Islet precursor cell (in vitro differentiated cells): ENCODE data around the gene KIAA0513.

Source experiments
- DNase-seq: peaks from one replicate; pipeline ENCODE4 v3.0.0-alpha.2; 2018

KIAA0513 gene

GRCh38 chr16:85123891-85124635 is 96.5 kb downstream of the KIAA0513 start:
- peak; percentile 88 for DNase-seq

DNA sequence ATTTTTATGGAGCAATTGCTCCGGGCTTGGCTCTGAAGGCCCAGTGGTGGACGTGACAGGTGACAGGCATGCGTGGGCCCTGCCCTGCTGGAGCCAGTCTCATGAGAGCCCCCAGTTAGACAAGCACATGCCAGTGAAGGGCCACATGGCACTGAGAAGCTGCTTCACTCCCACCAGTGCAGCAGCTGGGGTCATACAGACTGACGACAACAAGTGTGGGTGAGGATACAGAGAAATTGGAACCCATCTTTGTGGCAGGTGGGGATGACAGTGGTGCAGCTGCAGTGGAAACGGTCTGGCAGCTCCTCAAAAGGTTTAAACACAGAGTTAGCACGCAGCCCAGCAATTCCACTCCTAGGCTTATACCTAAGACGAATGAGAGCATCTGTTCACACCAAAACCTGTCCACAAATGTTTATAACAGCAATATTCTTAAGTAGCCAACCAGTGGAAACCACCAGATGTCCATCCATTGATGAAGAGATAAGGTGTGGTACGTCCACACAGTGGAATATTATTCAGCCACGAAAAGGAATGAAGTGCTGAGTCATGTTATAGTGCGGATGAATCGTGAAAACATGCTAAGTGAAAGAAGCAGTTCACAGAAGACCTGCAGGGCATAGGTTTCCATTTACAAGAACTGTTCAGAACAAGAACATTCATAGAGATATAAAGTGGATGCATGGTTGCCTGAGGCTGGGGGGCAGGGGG is 97.2 kb downstream of the KIAA0513 start:
- no peak for DNase-seq

DNA sequence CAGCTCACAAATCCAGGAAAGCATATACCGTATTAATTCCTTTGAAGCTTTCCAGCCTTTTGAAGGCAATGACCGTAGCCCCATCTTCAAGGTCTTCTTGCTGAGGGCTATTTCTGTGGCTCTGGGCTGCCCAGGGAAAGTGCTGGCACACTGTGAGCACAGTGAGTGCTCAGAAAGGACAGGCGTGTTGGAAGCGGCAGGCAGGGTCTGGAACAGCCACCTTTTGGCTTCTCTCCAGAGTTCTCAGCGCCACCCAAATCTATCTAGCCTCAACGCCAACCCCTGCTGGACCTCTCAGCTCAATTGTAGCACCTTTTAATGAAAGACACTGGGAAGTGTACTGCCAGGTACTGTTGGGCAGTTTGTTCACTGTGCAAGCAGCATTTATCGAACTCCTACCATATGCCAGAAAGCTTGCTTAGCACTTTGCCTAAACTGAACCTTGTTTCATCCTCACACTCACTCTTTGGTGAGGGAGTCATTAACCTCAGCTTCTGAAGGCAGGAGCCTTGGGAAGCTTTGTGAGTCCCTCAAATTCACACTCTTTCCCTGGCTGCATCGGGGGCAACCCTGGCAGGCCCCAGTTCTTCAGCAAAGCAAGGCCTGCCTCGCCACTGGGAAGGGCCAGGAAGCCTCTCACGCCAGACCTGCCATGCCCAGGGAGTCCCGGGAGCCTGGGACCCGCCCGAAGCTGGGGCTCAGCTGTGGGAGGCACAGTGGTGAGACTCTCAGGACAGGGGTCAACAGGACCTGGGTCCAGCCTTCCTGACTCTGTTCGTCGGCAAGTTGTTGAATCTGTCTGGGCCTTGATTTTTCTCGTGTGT is 98.2 kb downstream of the KIAA0513 start:
- no peak for DNase-seq

DNA sequence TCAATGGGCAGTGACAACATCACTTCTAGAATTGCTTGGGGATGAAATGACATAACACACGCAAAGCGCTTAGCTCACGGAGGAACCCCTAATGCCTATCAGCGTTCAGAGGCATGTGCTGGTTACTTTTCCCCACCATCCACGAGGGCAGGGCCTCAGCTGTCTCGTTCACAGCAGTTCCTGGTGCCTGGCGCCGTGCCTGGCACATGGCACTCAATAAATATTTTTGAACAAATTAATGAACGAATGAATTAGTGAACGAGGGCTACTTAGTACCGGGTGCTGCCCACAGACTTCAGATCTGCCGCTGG is 98.8 kb downstream of the KIAA0513 start:
- no peak for DNase-seq

GRCh38 chr16:85126705-85127378 is 99.2 kb downstream of the KIAA0513 start:
- DNase-seq = no peak

GRCh38 chr16:85127379-85127723 is 99.8 kb downstream of the KIAA0513 start:
- no peak for DNase-seq

DNA sequence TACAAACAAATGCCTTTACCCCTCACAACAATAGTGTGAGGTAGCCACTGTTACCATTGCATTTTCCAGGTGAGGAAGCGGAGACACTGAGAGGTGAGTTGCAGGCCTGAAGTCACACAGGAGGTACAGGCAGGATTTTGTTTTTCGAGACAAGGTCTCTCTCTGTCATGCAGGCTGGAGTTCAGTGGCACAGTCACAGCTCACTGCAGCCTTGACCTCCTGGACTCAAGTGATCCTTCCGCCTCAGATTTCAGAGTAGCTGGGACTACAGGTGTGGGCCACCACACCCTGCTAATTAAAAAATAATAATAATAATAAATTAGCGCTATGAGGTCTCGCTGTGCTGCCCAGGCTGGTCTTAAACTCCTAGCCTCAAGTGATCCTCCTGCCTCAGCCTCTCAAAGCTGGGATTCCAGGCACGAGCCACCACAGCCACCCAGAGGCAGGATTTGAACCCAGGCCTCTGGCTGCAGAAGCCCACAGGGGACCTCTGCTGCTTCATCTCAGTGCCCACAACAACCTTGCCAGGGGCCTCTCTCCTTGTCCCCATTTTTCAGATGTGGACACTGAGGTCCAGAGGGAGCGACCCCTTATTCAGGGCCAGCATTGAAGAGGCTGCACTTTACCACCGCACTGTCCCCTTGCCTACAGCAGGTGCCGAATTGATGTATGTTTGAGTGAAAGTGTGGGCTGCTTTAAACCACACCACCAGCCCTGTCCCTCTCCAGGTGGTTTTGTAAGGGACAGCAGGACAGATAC is 100.7 kb downstream of the KIAA0513 start:
- DNase-seq = no peak

- no peak for DNase-seq
These were observed 102.5 kb downstream of the KIAA0513 start for GRCh38 chr16:85129876-85130704.

- DNase-seq = no peak
These were observed 103.1 kb downstream of the KIAA0513 start for GRCh38 chr16:85130705-85131028.

- DNase-seq = no peak
These were observed 105.1 kb downstream of the KIAA0513 start for GRCh38 chr16:85132456-85133289.

DNA sequence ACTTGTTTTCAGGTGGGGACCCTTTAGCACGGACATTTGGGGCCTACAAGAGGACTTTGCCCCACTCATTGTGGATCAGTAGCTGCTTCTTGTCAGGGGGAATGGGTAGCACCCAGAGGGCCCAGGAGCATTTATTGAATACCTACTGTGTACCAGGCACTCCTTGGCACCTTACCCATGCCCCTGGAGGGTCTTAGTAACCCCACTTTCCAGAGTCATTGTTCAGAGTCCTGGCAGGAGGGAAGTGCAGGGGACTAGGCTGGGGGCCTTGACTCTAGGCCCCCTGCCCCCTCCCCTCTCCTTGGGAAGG is 105.7 kb downstream of the KIAA0513 start:
- DNase-seq = no peak

DNA sequence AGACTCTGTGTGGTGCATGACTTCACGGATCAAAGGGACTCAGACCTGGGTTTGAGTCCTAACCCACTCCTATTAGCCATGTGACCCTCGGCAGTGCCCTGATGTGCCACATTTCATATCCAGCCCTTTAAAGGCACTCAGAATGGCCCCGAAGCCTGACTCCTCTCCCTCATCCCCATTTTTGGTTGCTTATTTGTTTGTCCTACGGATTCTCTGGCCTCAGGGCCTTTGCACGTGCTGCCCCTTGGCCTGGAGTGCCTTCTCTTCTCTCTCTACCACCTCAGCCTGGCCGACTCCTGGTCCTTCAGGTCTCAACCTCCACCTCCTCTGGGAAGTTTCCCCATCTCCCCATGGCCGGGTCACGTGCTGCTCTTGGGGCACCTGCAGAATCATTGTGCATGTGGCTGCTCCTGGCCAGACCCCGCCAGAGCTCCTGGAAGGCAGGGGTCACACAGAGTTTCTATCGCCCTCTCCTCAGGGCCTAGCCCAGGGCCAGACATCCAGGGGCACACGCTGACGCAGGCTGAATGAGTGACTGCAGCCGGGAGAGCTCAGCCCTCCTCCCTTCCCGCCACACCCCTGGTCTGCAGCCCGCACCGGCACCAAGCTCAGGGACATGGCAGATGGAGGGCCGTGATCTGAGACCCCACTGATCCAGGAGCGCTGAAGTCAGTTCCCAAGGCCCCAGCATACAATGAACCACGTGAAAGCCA is 106.6 kb downstream of the KIAA0513 start:
- DNase-seq = no peak

DNA sequence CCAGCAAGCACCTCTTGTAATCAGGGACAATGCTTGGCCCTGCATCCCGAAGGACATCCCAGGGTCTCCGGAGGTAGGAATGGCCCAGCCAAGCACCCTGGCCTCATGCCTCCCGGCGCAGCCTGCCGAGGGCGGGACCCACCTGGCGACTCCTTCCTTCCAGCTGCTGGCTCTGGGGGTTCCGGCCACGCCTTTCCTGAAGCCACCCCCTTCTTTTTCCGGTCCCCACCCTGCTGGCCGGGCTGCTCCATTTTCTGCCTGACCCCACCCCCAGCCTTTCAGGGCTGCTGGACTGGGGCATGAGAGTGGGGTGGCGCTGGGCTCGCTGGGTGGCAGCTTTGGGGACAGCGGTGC is 107.2 kb downstream of the KIAA0513 start:
- no peak for DNase-seq

DNA sequence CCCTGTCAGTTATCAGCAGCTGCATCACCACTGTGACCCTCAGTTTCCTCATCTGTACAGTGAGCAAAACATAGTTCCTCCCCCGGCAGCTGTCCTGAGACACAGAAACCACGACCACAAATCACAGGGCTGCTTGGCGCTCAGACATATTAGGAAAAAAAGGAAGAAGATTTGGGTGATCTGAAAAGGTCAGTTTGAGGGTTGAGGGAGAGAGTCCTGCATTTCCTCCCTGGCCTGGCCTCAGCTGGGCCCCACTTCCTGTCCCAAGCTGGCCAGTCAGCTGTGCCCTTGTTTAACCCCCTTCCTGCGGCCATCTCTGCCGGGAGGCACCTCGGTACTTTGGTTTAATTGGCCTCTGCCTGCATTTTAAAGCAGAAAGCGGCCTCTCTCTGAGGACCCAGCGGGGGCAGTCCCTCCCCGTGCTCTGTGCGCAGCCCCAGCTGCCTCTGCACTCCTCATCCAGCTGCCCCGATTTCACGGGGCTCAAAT is 108.7 kb downstream of the KIAA0513 start:
- no peak for DNase-seq

GRCh38 chr16:85136702-85137322 is 109.2 kb downstream of the KIAA0513 start:
- DNase-seq = no peak

GRCh38 chr16:85137323-85138072 is 109.9 kb downstream of the KIAA0513 start:
- DNase-seq = no peak

DNA sequence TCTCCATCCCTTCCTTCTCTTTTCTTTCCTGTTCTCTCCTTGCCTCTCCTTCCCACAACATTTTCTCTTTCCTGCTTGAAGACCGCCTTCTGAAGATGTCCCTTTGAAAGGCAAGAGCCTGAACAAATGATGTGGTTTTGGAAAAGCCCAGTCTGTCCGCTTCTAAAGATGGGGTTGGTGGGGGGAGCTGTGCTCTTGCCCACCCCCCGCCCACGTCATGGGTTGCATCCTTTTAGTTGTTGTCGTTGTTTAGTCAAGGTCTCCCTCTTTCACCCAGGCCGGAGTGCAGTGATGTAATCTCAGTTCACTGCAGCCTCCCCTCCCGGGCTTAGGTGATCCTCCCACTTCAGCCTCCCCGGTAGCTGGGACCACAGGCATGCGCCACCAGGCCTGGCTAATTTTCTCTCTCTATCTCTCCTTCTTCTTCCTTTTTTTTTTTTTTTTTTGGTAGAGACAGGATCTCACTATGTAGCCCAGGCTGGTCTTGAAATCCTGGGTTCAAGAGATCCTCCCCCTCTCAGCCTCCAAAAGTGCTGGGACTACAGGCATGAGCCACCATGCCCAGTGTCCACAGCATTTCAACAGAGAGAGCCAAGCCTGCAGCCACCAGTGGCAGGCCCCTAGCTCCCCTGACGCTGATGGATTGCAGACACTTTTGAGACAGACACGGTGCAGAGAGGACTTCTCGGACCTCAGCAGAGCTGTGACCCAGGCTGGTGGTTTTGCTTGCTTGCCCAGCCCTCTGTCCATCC is 110.7 kb downstream of the KIAA0513 start:
- no peak for DNase-seq
